Measurements from ENCODE around the gene SMOC2.

DNA sequence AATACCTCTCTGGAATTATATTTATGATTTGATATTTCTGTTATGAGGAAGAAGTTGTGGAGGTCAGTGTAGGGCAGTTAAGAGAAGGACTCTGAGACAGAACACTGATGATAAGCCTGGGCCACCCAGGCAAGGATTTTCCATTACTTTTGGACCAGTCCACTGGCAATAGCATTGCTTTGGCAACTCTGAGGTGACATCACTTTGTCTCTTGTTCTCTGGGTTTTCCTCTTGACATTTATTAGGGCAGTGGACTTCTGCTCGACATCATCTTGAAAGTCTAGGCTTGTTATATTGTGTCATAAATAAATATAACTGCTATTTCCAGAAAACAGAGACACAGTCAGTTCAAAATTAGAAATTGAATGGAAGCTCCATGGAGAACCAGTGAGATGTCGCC is 268.0 kb downstream of the SMOC2 start:
- TF ChIP-seq, protein P1, sequence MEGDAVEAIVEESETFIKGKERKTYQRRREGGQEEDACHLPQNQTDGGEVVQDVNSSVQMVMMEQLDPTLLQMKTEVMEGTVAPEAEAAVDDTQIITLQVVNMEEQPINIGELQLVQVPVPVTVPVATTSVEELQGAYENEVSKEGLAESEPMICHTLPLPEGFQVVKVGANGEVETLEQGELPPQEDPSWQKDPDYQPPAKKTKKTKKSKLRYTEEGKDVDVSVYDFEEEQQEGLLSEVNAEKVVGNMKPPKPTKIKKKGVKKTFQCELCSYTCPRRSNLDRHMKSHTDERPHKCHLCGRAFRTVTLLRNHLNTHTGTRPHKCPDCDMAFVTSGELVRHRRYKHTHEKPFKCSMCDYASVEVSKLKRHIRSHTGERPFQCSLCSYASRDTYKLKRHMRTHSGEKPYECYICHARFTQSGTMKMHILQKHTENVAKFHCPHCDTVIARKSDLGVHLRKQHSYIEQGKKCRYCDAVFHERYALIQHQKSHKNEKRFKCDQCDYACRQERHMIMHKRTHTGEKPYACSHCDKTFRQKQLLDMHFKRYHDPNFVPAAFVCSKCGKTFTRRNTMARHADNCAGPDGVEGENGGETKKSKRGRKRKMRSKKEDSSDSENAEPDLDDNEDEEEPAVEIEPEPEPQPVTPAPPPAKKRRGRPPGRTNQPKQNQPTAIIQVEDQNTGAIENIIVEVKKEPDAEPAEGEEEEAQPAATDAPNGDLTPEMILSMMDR (IDR thresholded peaks at IDR 0.05), result no peak
- no peak for TF ChIP-seq POLR2A (IDR thresholded peaks at IDR 0.05)
